CD4-positive, alpha-beta T cell (primary cell): Measurements from ENCODE around the gene CAMK2A. TPM values are rescaled to one million over a fixed set of nuclear protein-coding genes. Genes with fewer than 3 reads are reported as not detected.

ENCODE experiments used
- ATAC-seq: fragments of 200-7000 bp; cut with Tn5 transposase; one replicate; pipeline ENCODE4 v1.10.0; 2022; ENCODE audit warnings: mild to moderate bottlenecking; ENCODE audit not compliant: poor library complexity
- CTCF ChIA-PET: fragments of 350-600 bp; sonication (Branson Sonifier 250); formaldehyde crosslinking; loops from one replicate; lab custom pipeline; 2021; ENCODE audit warnings: antibody characterized with exemption, inconsistent platforms; lab: Charles Lee
- POLR2A ChIA-PET: fragments of 350-600 bp; sonication (Branson Sonifier 250); formaldehyde crosslinking; loops from one replicate; lab custom pipeline; 2021; ENCODE audit warnings: antibody characterized with exemption, inconsistent platforms; lab: Charles Lee
- DNase-seq, 14 experiments: peaks; one replicate each; pipeline ENCODE4 v3.0.0-alpha.2; 2013 to 2020; ENCODE audit warnings: mixed read lengths in 2 of 14
- H3K27ac ChIP-seq, 2 donors: one replicate each; pipeline versions ENCODE4 v1.5.1 to v1.7.0; 2013; ENCODE audit warnings: low read length in 2 of 2, low read depth in 1 of 2, mild to moderate bottlenecking in 1 of 2
- H3K27me3 ChIP-seq, 2 experiments: 1 replicate in 1 of 2; 2 replicates in 1 of 2; pipeline versions ENCODE4 v1.6.1 to v1.7.0; 2013; ENCODE audit warnings: low read length in 2 of 2, control low read depth in 1 of 2, mild to moderate bottlenecking in 1 of 2, moderate library complexity in 1 of 2; ENCODE audit not compliant: insufficient read depth in 2 of 2, control insufficient read depth in 1 of 2
- H3K36me3 ChIP-seq: one replicate; pipeline ENCODE4 v1.6.1; 2013; ENCODE audit warnings: low read length, control low read depth; ENCODE audit not compliant: insufficient read depth
- H3K4me1 ChIP-seq: one replicate; pipeline ENCODE4 v1.6.1; 2013; ENCODE audit warnings: low read length, control low read depth; ENCODE audit not compliant: insufficient read depth
- H3K4me3 ChIP-seq: one replicate; pipeline ENCODE4 v1.5.1; 2013; ENCODE audit warnings: mild to moderate bottlenecking, low read length, moderate library complexity
- H3K9me3 ChIP-seq, 2 experiments: 1 replicate in 1 of 2; 2 replicates in 1 of 2; pipeline versions ENCODE4 v1.6.1 to v1.7.0; 2013; ENCODE audit warnings: low read length in 2 of 2, mild to moderate bottlenecking in 2 of 2, control low read depth in 1 of 2, moderate library complexity in 1 of 2; ENCODE audit not compliant: control insufficient read depth in 1 of 2, insufficient read depth in 1 of 2
- H3K27ac Mint-ChIP-seq: one replicate; pipeline ENCODE4 v1.8.0; 2020; ENCODE audit warnings: mixed read lengths
- H3K27me3 Mint-ChIP-seq: one replicate; pipeline ENCODE4 v1.8.0; 2021; ENCODE audit warnings: mixed read lengths
- H3K36me3 Mint-ChIP-seq: one replicate; pipeline ENCODE4 v1.8.0; 2021; ENCODE audit warnings: low read depth, mixed read lengths
- H3K4me1 Mint-ChIP-seq: one replicate; pipeline ENCODE4 v1.8.0; 2021; ENCODE audit warnings: low read depth, mixed read lengths
- H3K4me3 Mint-ChIP-seq: one replicate; pipeline ENCODE4 v1.8.0; 2020; ENCODE audit warnings: mild to moderate bottlenecking, mixed read lengths
- H3K9me3 Mint-ChIP-seq: one replicate; pipeline ENCODE4 v1.8.0; 2020; ENCODE audit warnings: mixed read lengths
- CTCF ChIP-seq: fragments of 200-600 bp; IDR thresholded peaks from one replicate; pipeline ENCODE4 v1.8.0; 2022; ENCODE audit warnings: antibody characterized with exemption, mild to moderate bottlenecking
- intact Hi-C, 2 experiments: fragments of 100-400 bp; cut with DNase I in 1 of 2; cut with micrococcal nuclease in 1 of 2; formaldehyde crosslinking; loops; one replicate each; pipeline versions ENCODE4 v1.15.1 to v1.9.0; 2023 to 2025; cut with DNase I, micrococcal nuclease
- total RNA-seq, 174 experiments: library from RNA in 2 of 174; stranded (reverse) in 2 of 174; gene quantifications; one replicate each; pipeline ENCODE4 v1.2.3 and lab custom pipeline; 2021 to 2026

CAMK2A gene
- total RNA-seq, 2 experiments from 2014 or later: 0.05 to 0.22 TPM

- no peak for TF ChIP-seq CTCF
- Mint-ChIP-seq H3K9me3 (no peaks in the 10 kb centered on the region), H3K4me1 (no peaks in the 10 kb centered on the region), H3K4me3 (no peak overlapping the region), H3K27ac (no peak overlapping the region), H3K36me3 (no peaks in the 10 kb centered on the region), H3K27me3 (peaks cover 21% of the 10 kb centered on the region)
- Histone ChIP-seq H3K4me3 (no peak overlapping the region), H3K4me1 (no peaks in the 10 kb centered on the region), H3K36me3 (no peaks in the 10 kb centered on the region), H3K9me3 (no peaks in the 10 kb centered on the region), H3K27me3 (peaks cover 14 to 17% of the 10 kb centered on the region in 2 experiments), H3K27ac (no peak overlapping the region)
- intact Hi-C loops: no loop called here
- ChIA-PET CTCF (no interaction called here), POLR2A (no interaction called here)
- DNase-seq (peak in 1 of 14 experiments; percentile 19), ATAC-seq (no peak)
Observed at GRCh38 chr5:150184990-150185912, 104.3 kb downstream of the CAMK2A start.

GRCh38 chr5:150184006-150184405, 105.6 kb downstream of the CAMK2A start:
- Histone ChIP-seq H3K9me3 (no peaks in the 10 kb centered on the region), H3K4me1 (no peaks in the 10 kb centered on the region), H3K27ac (no peak overlapping the region), H3K27me3 (peaks cover 6 to 8% of the 10 kb centered on the region in 2 experiments), H3K36me3 (no peaks in the 10 kb centered on the region), H3K4me3 (no peak overlapping the region)
- DNase-seq: no peak
- intact Hi-C loops: no loop called here
- Mint-ChIP-seq H3K27me3 (peaks cover 13% of the 10 kb centered on the region), H3K4me1 (no peaks in the 10 kb centered on the region), H3K36me3 (no peaks in the 10 kb centered on the region), H3K4me3 (no peak overlapping the region), H3K27ac (no peak overlapping the region), H3K9me3 (no peaks in the 10 kb centered on the region)
- ATAC-seq: no peak
- TF ChIP-seq CTCF: no peak
- POLR2A ChIA-PET: no interaction called here
- CTCF ChIA-PET: no interaction called here

GRCh38 chr5:150183436-150183835, 106.1 kb downstream of the CAMK2A start:
- Mint-ChIP-seq H3K27ac (no peak overlapping the region), H3K4me1 (no peaks in the 10 kb centered on the region), H3K9me3 (no peaks in the 10 kb centered on the region), H3K4me3 (no peak overlapping the region), H3K27me3 (peaks cover 13% of the 10 kb centered on the region), H3K36me3 (no peaks in the 10 kb centered on the region)
- Histone ChIP-seq H3K36me3 (no peaks in the 10 kb centered on the region), H3K27me3 (peaks cover under 1 to 5% of the 10 kb centered on the region in 2 experiments), H3K4me3 (no peak overlapping the region), H3K4me1 (no peaks in the 10 kb centered on the region), H3K27ac (no peak overlapping the region), H3K9me3 (no peaks in the 10 kb centered on the region)
- ChIA-PET POLR2A (no interaction called here), CTCF (no interaction called here)
- no peak for TF ChIP-seq CTCF
- ATAC-seq (no peak), DNase-seq (no peak)
- intact Hi-C loops: no loop called here
